Gastrocnemius medialis (tissue), 4 donors: ENCODE measurements around the gene C19orf38.
A peak's percentile ranks its signal among the peaks of the same experiment; 100 is the strongest.

Source experiments
- POLR2A ChIP-seq, 2 donors: fragments of 450-650 bp; IDR thresholded peaks; one replicate each; pipeline ENCODE4 v1.6.1; 2017; ENCODE audit warnings: antibody characterized with exemption in 2 of 2, mild to moderate bottlenecking in 2 of 2, moderate library complexity in 2 of 2
- TF ChIP-seq, protein P1 (sequence below), 5 experiments: fragments of 450-650 bp in 3 of 5; fragments of 200-600 bp in 2 of 5; sonication (generic) in 2 of 5; IDR thresholded peaks in 4 of 5; conservative IDR thresholded peaks in 1 of 5; 1 replicate in 4 of 5; 2 replicates in 1 of 5; pipeline ENCODE4 v1.5.1; 2016 to 2019; ENCODE audit warnings: antibody characterized with exemption in 5 of 5, mild to moderate bottlenecking in 3 of 5, moderate library complexity in 3 of 5

GRCh38 chr19:10835754-10836478 is 12.3 kb upstream of the C19orf38 start, which contains the start of gene TMED1:
- TF ChIP-seq, protein P1, sequence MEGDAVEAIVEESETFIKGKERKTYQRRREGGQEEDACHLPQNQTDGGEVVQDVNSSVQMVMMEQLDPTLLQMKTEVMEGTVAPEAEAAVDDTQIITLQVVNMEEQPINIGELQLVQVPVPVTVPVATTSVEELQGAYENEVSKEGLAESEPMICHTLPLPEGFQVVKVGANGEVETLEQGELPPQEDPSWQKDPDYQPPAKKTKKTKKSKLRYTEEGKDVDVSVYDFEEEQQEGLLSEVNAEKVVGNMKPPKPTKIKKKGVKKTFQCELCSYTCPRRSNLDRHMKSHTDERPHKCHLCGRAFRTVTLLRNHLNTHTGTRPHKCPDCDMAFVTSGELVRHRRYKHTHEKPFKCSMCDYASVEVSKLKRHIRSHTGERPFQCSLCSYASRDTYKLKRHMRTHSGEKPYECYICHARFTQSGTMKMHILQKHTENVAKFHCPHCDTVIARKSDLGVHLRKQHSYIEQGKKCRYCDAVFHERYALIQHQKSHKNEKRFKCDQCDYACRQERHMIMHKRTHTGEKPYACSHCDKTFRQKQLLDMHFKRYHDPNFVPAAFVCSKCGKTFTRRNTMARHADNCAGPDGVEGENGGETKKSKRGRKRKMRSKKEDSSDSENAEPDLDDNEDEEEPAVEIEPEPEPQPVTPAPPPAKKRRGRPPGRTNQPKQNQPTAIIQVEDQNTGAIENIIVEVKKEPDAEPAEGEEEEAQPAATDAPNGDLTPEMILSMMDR (IDR thresholded peaks at IDR 0.05 in 4 of 5, conservative IDR thresholded peaks at IDR 0.05 in 1 of 5): peak in 4 of 5 experiments; percentile 23 to 77 (median 54)
- peak; percentile 50 to 57 for TF ChIP-seq POLR2A (IDR thresholded peaks at IDR 0.05)
